KOPT-K1 (cell line): ENCODE measurements around the gene CNOT6.
A peak's percentile ranks its signal among the peaks of the same experiment; 100 is the strongest.

Experiments used
- H3K27ac ChIP-seq: fragments of 200-600 bp; sonication (generic); 2 replicates; pipeline ENCODE4 v1.5.1; 2016; ENCODE audit warnings: antibody characterized with exemption, mild to moderate bottlenecking, low read depth, low read length; ENCODE audit not compliant: poor library complexity, severe bottlenecking
- H3K36me3 ChIP-seq: fragments of 200-600 bp; sonication (generic); 2 replicates; pipeline ENCODE4 v1.5.1; 2017; ENCODE audit warnings: antibody characterized with exemption, mild to moderate bottlenecking, low read length, moderate library complexity; ENCODE audit not compliant: insufficient read depth
- H3K9me3 ChIP-seq: fragments of 200-600 bp; sonication (generic); 2 replicates; pipeline ENCODE4 v1.5.1; 2017; ENCODE audit warnings: antibody characterized with exemption, low read length, mild to moderate bottlenecking; ENCODE audit not compliant: insufficient read depth, poor library complexity, severe bottlenecking

CNOT6 gene

GRCh38 chr5:180593446-180594206 lies 99.4 kb downstream of the CNOT6 start:
- Histone ChIP-seq H3K27ac (peak overlapping the region; percentile 19), H3K36me3 (no peaks in the 10 kb centered on the region), H3K9me3 (no peaks in the 10 kb centered on the region)

GRCh38 chr5:180594311-180595045 lies 100.3 kb downstream of the CNOT6 start:
- Histone ChIP-seq H3K27ac (peak overlapping the region; percentile 42), H3K9me3 (no peaks in the 10 kb centered on the region)

GRCh38 chr5:180595046-180595379 lies 100.8 kb downstream of the CNOT6 start:
- Histone ChIP-seq H3K27ac (peak overlapping the region; percentile 42), H3K9me3 (no peaks in the 10 kb centered on the region), H3K36me3 (no peaks in the 10 kb centered on the region)

More at GRCh38 chr5:180594311-180595045, 100.3 kb downstream of the CNOT6 start:
- H3K36me3 ChIP-seq, result no peaks in the 10 kb centered on the region

- Histone ChIP-seq H3K9me3 (no peaks in the 10 kb centered on the region), H3K27ac (peak overlapping the region; percentile 42), H3K36me3 (no peaks in the 10 kb centered on the region)
Observed at GRCh38 chr5:180595381-180596114, 101.4 kb downstream of the CNOT6 start.

- Histone ChIP-seq H3K27ac (peak overlapping the region; percentile 5), H3K9me3 (no peaks in the 10 kb centered on the region)
Observed at GRCh38 chr5:180596115-180596667, 102.0 kb downstream of the CNOT6 start.

GRCh38 chr5:180596668-180597231 lies 102.6 kb downstream of the CNOT6 start:
- H3K9me3 ChIP-seq, result no peaks in the 10 kb centered on the region
- H3K27ac ChIP-seq, result peak overlapping the region; percentile 5
- no peaks in the 10 kb centered on the region for H3K36me3 ChIP-seq

More at GRCh38 chr5:180596115-180596667, 102.0 kb downstream of the CNOT6 start:
- no peaks in the 10 kb centered on the region for H3K36me3 ChIP-seq

- no peaks in the 10 kb centered on the region for H3K9me3 ChIP-seq
- H3K27ac ChIP-seq, result no peak overlapping the region
- no peaks in the 10 kb centered on the region for H3K36me3 ChIP-seq
Observed at GRCh38 chr5:180598316-180598701, 104.1 kb downstream of the CNOT6 start.

GRCh38 chr5:180598797-180599589 lies 104.8 kb downstream of the CNOT6 start:
- no peak overlapping the region for H3K27ac ChIP-seq
- no peaks in the 10 kb centered on the region for H3K9me3 ChIP-seq
- H3K36me3 ChIP-seq, result no peaks in the 10 kb centered on the region

- no peak overlapping the region for H3K27ac ChIP-seq
- H3K36me3 ChIP-seq, result no peaks in the 10 kb centered on the region
- no peaks in the 10 kb centered on the region for H3K9me3 ChIP-seq
Observed at GRCh38 chr5:180599590-180599914, 105.4 kb downstream of the CNOT6 start.

- no peaks in the 10 kb centered on the region for H3K36me3 ChIP-seq
- H3K9me3 ChIP-seq, result no peaks in the 10 kb centered on the region
- H3K27ac ChIP-seq, result no peak overlapping the region
Observed at GRCh38 chr5:180599981-180600553, 105.9 kb downstream of the CNOT6 start.

GRCh38 chr5:180600554-180601041 lies 106.4 kb downstream of the CNOT6 start:
- no peaks in the 10 kb centered on the region for H3K9me3 ChIP-seq
- no peaks in the 10 kb centered on the region for H3K36me3 ChIP-seq
- H3K27ac ChIP-seq, result no peak overlapping the region

- H3K9me3 ChIP-seq, result no peaks in the 10 kb centered on the region
- H3K36me3 ChIP-seq, result no peaks in the 10 kb centered on the region
- H3K27ac ChIP-seq, result no peak overlapping the region
Observed at GRCh38 chr5:180601591-180602480, 107.7 kb downstream of the CNOT6 start.

GRCh38 chr5:180602481-180603075 lies 108.4 kb downstream of the CNOT6 start:
- no peak overlapping the region for H3K27ac ChIP-seq
- no peaks in the 10 kb centered on the region for H3K9me3 ChIP-seq
- H3K36me3 ChIP-seq, result no peaks in the 10 kb centered on the region
